ENCODE results near the gene RXRG.

The RXRG gene

GRCh38 chr1:165420655-165421054 is 24.3 kb downstream of the RXRG start:
- H3F3A ChIP-seq (ENCODE audit: insufficient read depth, low read length) = no peaks in the 10 kb centered on the region
- no peaks in the 10 kb centered on the region for H3K79me2 ChIP-seq (ENCODE audit: low read length)
- no peak overlapping the region for H2AFZ ChIP-seq (ENCODE audit: low read length)
- H3K9me2 ChIP-seq (replicated peaks; ENCODE audit: insufficient read depth, low read length) = no peaks in the 10 kb centered on the region
- no peaks in the 10 kb centered on the region for H3K27me3 ChIP-seq (replicated peaks; ENCODE audit: insufficient read depth, low read length)
- no peaks in the 10 kb centered on the region for H3K9me3 ChIP-seq (replicated peaks; ENCODE audit: insufficient read depth, low read length)
- H3K4me2 ChIP-seq (ENCODE audit: low read depth, low read length) = no peak overlapping the region
- H3K36me3 ChIP-seq (replicated peaks; ENCODE audit: insufficient read depth, low read length) = no peaks in the 10 kb centered on the region
- H3K4me3 ChIP-seq (ENCODE audit: low read length) = no peak overlapping the region
- no peaks in the 10 kb centered on the region for H4K20me1 ChIP-seq (ENCODE audit: insufficient read depth, low read length)
- peaks cover 15% of the 10 kb centered on the region for H3K4me1 ChIP-seq (ENCODE audit: low read length)
- H3K9ac ChIP-seq (ENCODE audit: low read length) = no peak overlapping the region
- DNase-seq = no peak
- no peak for TF ChIP-seq CTCF (IDR thresholded peaks at IDR 0.05; ENCODE audit: low read length)
- no peak for TF ChIP-seq EZH2phosphoT487 (IDR thresholded peaks at IDR 0.05; ENCODE audit: low read length)
- no peak for TF ChIP-seq EZH2 (optimal IDR thresholded peaks at IDR 0.05; ENCODE audit: low read depth, low read length)
- H3K27ac ChIP-seq (ENCODE audit: low read length) = no peak overlapping the region

GRCh38 chr1:165419839-165420238 is 25.1 kb downstream of the RXRG start:
- Histone ChIP-seq H3K4me2 (ENCODE audit: low read depth, low read length) (no peak overlapping the region), H3K79me2 (ENCODE audit: low read length) (no peaks in the 10 kb centered on the region)

GRCh38 chr1:165418195-165418594 is 26.7 kb downstream of the RXRG start:
- no peaks in the 10 kb centered on the region for H3K4me1 ChIP-seq (ENCODE audit: low read length)
- TF ChIP-seq EZH2phosphoT487 (IDR thresholded peaks at IDR 0.05; ENCODE audit: low read length) (no peak), EZH2 (optimal IDR thresholded peaks at IDR 0.05; ENCODE audit: low read depth, low read length) (no peak), CTCF (IDR thresholded peaks at IDR 0.05; ENCODE audit: low read length) (no peak)

More at GRCh38 chr1:165419839-165420238, 25.1 kb downstream of the RXRG start:
- Histone ChIP-seq H2AFZ (ENCODE audit: low read length) (no peak overlapping the region), H3K4me1 (ENCODE audit: low read length) (peaks cover 11% of the 10 kb centered on the region), H3K27ac (ENCODE audit: low read length) (no peak overlapping the region), H3K36me3 (replicated peaks; ENCODE audit: insufficient read depth, low read length) (no peaks in the 10 kb centered on the region), H3K4me3 (ENCODE audit: low read length) (no peak overlapping the region), H3K27me3 (replicated peaks; ENCODE audit: insufficient read depth, low read length) (no peaks in the 10 kb centered on the region), H3F3A (ENCODE audit: insufficient read depth, low read length) (no peaks in the 10 kb centered on the region), H4K20me1 (ENCODE audit: insufficient read depth, low read length) (no peaks in the 10 kb centered on the region), H3K9me3 (replicated peaks; ENCODE audit: insufficient read depth, low read length) (no peaks in the 10 kb centered on the region), H3K9ac (ENCODE audit: low read length) (no peak overlapping the region), H3K9me2 (replicated peaks; ENCODE audit: insufficient read depth, low read length) (no peaks in the 10 kb centered on the region)
- DNase-seq = no peak
- TF ChIP-seq EZH2phosphoT487 (IDR thresholded peaks at IDR 0.05; ENCODE audit: low read length) = no peak
- no peak for TF ChIP-seq CTCF (IDR thresholded peaks at IDR 0.05; ENCODE audit: low read length)
- TF ChIP-seq EZH2 (optimal IDR thresholded peaks at IDR 0.05; ENCODE audit: low read depth, low read length) = no peak

More at GRCh38 chr1:165418195-165418594, 26.7 kb downstream of the RXRG start:
- no peak overlapping the region for H3K4me3 ChIP-seq (ENCODE audit: low read length)
- H3K9me3 ChIP-seq (replicated peaks; ENCODE audit: insufficient read depth, low read length) = no peaks in the 10 kb centered on the region
- H3K27me3 ChIP-seq (replicated peaks; ENCODE audit: insufficient read depth, low read length) = no peaks in the 10 kb centered on the region
- no peak overlapping the region for H3K4me2 ChIP-seq (ENCODE audit: low read depth, low read length)
- no peak overlapping the region for H3K27ac ChIP-seq (ENCODE audit: low read length)
- H4K20me1 ChIP-seq (ENCODE audit: insufficient read depth, low read length) = no peaks in the 10 kb centered on the region
- H3K9ac ChIP-seq (ENCODE audit: low read length) = no peak overlapping the region
- H3K79me2 ChIP-seq (ENCODE audit: low read length) = no peaks in the 10 kb centered on the region
- no peak overlapping the region for H2AFZ ChIP-seq (ENCODE audit: low read length)
- H3F3A ChIP-seq (ENCODE audit: insufficient read depth, low read length) = no peaks in the 10 kb centered on the region
- no peaks in the 10 kb centered on the region for H3K36me3 ChIP-seq (replicated peaks; ENCODE audit: insufficient read depth, low read length)
- no peaks in the 10 kb centered on the region for H3K9me2 ChIP-seq (replicated peaks; ENCODE audit: insufficient read depth, low read length)
- no peak for DNase-seq
